HCT116 (cell line): Measurements from ENCODE around the gene CNNM3. TPM values are rescaled to one million over a fixed set of nuclear protein-coding genes. Genes with fewer than 3 reads are reported as not detected.

Experiments
- ATAC-seq: fragments of 200-7000 bp; cut with Tn5 transposase; 2 replicates; pipeline ENCODE4 v1.9.1; 2020; ENCODE audit warnings: mild to moderate bottlenecking, moderate library complexity
- BruUV-seq: library from RNA; stranded (reverse); fragments of 400-500 nt; replicated peaks from 2 replicates; lab custom pipeline; 2021; lab: Mats Ljungman, UMichigan
- CTCF ChIA-PET: fragments of 300-600 bp; sonication (Branson Sonifier 250); formaldehyde crosslinking; loops from one replicate; lab custom pipeline; 2021; ENCODE audit warnings: antibody characterized with exemption; lab: Charles Lee
- POLR2A ChIA-PET: fragments of 300-600, 350-600 bp; sonication (Branson Sonifier 250); formaldehyde crosslinking; loops from one replicate; lab custom pipeline; 2021; ENCODE audit warnings: antibody characterized with exemption; lab: Charles Lee
- RAD21 ChIA-PET, 2 experiments: fragments of 300-600 bp; sonication (Branson Sonifier 250); formaldehyde crosslinking; loops; one replicate each; lab custom pipeline; 2023; ENCODE audit warnings: low total read pairs in 2 of 2; ENCODE audit not compliant: uncharacterized antibody in 2 of 2, unreplicated experiment in 2 of 2, low non-redundant PET in 1 of 2; lab: Charles Lee
- DNase-seq: peaks from one replicate; pipeline ENCODE4 v3.0.0-alpha.2; 2010; ENCODE audit warnings: low read depth, low spot score
- H2AFZ ChIP-seq: fragments of 200-600 bp; shearing (Covaris generic), sonication (generic); 2 replicates; pipeline ENCODE4 v1.6.1; 2017; ENCODE audit warnings: low read depth, mixed run types, mixed read lengths, antibody characterized with exemption, low read length; ENCODE audit not compliant: poor library complexity, severe bottlenecking
- H3K27ac ChIP-seq: 2 replicates; pipeline ENCODE4 v1.5.1; 2012; ENCODE audit warnings: low read depth, low read length
- H3K27me3 ChIP-seq: fragments of 200-600 bp; sonication (generic); 2 replicates; pipeline ENCODE4 v1.6.1; 2016; ENCODE audit warnings: mixed run types, low read length, mixed read lengths; ENCODE audit not compliant: insufficient read depth
- H3K36me3 ChIP-seq, 2 experiments: fragments of 200-500 bp in 1 of 2; fragments of 200-600 bp in 1 of 2; sonication (Bioruptor generic) in 1 of 2; sonication (generic) in 1 of 2; 2 replicates each; pipeline versions ENCODE4 v1.5.1 to v1.6.1; 2014 to 2016; ENCODE audit warnings: low read length in 2 of 2, inconsistent platforms in 1 of 2, mixed read lengths in 1 of 2, mixed run types in 1 of 2; ENCODE audit not compliant: insufficient read depth in 2 of 2, control insufficient read depth in 1 of 2
- H3K4me1 ChIP-seq, 2 experiments: fragments of 200-600 bp in 1 of 2; sonication (generic) in 1 of 2; 2 replicates each; pipeline versions ENCODE4 v1.5.1 to v1.6.1; 2012 to 2017; ENCODE audit warnings: low read length in 2 of 2, inconsistent platforms in 1 of 2, mild to moderate bottlenecking in 1 of 2, mixed read lengths in 1 of 2, mixed run types in 1 of 2, moderate library complexity in 1 of 2; ENCODE audit not compliant: insufficient read depth in 2 of 2, control insufficient read depth in 1 of 2
- H3K4me2 ChIP-seq: fragments of 200-600 bp; sonication (generic); 2 replicates; pipeline ENCODE4 v1.6.1; 2017; ENCODE audit warnings: mixed run types, low read length, mixed read lengths
- H3K4me3 ChIP-seq, 2 experiments: fragments of 200-600 bp in 1 of 2; sonication (generic) in 1 of 2; replicated peaks in 1 of 2; 2 replicates each; pipeline ENCODE4 v1.5.1; 2011 to 2016; ENCODE audit warnings: low read length in 2 of 2, control low read depth in 1 of 2, low read depth in 1 of 2, mild to moderate bottlenecking in 1 of 2, mixed read lengths in 1 of 2, mixed run types in 1 of 2
- H3K79me2 ChIP-seq: fragments of 200-600 bp; sonication (generic); 2 replicates; pipeline ENCODE4 v1.6.1; 2017; ENCODE audit warnings: mild to moderate bottlenecking, mixed run types, low read length, moderate library complexity, mixed read lengths; ENCODE audit not compliant: insufficient read depth
- H3K9ac ChIP-seq: fragments of 200-600 bp; sonication (generic); 2 replicates; pipeline ENCODE4 v1.6.1; 2016; ENCODE audit warnings: low read length, mixed read lengths
- H3K9me2 ChIP-seq: fragments of 200-600 bp; sonication (generic), shearing (Covaris generic); 2 replicates; pipeline ENCODE4 v1.6.1; 2017; ENCODE audit warnings: mixed run types, mild to moderate bottlenecking, moderate library complexity; ENCODE audit not compliant: insufficient read depth
- H3K9me3 ChIP-seq, 2 experiments: fragments of 200-500 bp in 1 of 2; fragments of 200-600 bp in 1 of 2; sonication (Bioruptor generic) in 1 of 2; sonication (generic) in 1 of 2; 2 replicates each; pipeline ENCODE4 v1.6.1; 2014 to 2017; ENCODE audit warnings: low read length in 2 of 2, mixed read lengths in 2 of 2, inconsistent platforms in 1 of 2, low read depth in 1 of 2, mild to moderate bottlenecking in 1 of 2, mixed run types in 1 of 2, moderate library complexity in 1 of 2; ENCODE audit not compliant: control insufficient read depth in 1 of 2, insufficient read depth in 1 of 2
- H4K20me1 ChIP-seq: fragments of 200-600 bp; sonication (generic), shearing (Covaris generic); 2 replicates; pipeline ENCODE4 v1.6.1; 2017; ENCODE audit warnings: mixed run types, mild to moderate bottlenecking, moderate library complexity; ENCODE audit not compliant: insufficient read depth
- CBX3 ChIP-seq: IDR thresholded peaks from 2 replicates; pipeline ENCODE4 v1.6.1; 2012; ENCODE audit warnings: low read depth
- CTCF ChIP-seq, 3 experiments: fragments of 200-600 bp in 1 of 3; sonication (generic) in 1 of 3; IDR thresholded peaks in 2 of 3; conservative IDR thresholded peaks in 1 of 3; 2 replicates each; pipeline ENCODE4 v1.5.1; 2012 to 2017; ENCODE audit warnings: low read depth in 2 of 3, low read length in 2 of 3, antibody characterized with exemption in 1 of 3, borderline replicate concordance in 1 of 3, control low read depth in 1 of 3, mild to moderate bottlenecking in 1 of 3, mixed read lengths in 1 of 3, mixed run types in 1 of 3, moderate library complexity in 1 of 3; ENCODE audit not compliant: insufficient read depth in 1 of 3
- EGR1 ChIP-seq: IDR thresholded peaks from 2 replicates; pipeline ENCODE4 v1.6.1; 2012; ENCODE audit warnings: low read depth
- EZH2 ChIP-seq: fragments of 200-600 bp; sonication (generic); IDR thresholded peaks from 2 replicates; pipeline ENCODE4 v1.6.1; 2017; ENCODE audit warnings: antibody characterized with exemption, mixed run types
- JUND ChIP-seq: IDR thresholded peaks from 2 replicates; pipeline ENCODE4 v1.6.1; 2012
- RAD21 ChIP-seq: IDR thresholded peaks from 2 replicates; pipeline ENCODE4 v1.6.1; 2012; ENCODE audit warnings: low read depth, mild to moderate bottlenecking
- SIN3A ChIP-seq: IDR thresholded peaks from 2 replicates; pipeline ENCODE4 v1.6.1; 2012; ENCODE audit warnings: low read depth
- SP1 ChIP-seq: IDR thresholded peaks from 2 replicates; pipeline ENCODE4 v1.6.1; 2012; ENCODE audit warnings: low read depth
- SRF ChIP-seq: IDR thresholded peaks from 2 replicates; pipeline ENCODE4 v1.6.1; 2012; ENCODE audit warnings: low read depth
- intact Hi-C: fragments of 100-400 bp; cut with micrococcal nuclease; formaldehyde crosslinking; loops from 2 replicates; pipeline ENCODE4 v1.10.0; 2022
- total RNA-seq: library from RNA; stranded (reverse); gene quantifications from one replicate; pipeline ENCODE4 v1.2.1, GENCODE V29; 2021; ENCODE audit not compliant: unreplicated experiment

The CNNM3 gene
- total RNA-seq, 1 experiment from 2014 or later, result 31.1 TPM

DNA sequence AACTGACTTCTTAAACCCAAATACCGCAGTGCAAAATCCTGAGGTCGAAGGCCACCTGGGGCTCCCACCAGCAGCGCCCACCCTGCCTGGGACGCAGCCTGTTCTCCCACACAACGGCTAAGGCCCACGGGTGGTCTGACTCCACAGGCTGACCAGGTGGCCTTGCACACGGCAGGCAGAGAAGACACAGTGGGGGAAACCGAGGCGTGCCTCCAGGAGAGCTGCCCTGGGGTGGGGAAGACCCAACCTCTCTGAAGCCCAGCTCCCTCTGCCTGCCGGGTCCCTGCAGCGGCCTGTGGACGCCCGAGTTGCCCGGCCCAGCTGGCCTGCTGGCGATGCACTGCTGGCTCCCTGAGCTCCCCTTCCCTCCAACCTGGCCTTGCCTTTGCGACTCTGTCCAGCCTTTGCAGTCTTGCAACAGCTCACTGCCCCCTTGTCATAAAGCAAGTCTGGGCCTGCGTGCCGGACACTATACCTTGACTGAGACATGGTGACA, 63.5 kb downstream of the CNNM3 start:
- ChIA-PET POLR2A (no interaction called here), RAD21 (no interaction called here), CTCF (interaction anchor here (1.4 kb wide), 1 partner anchor 63 kb away, joined by 3 read pairs; the partner anchor contains the start of gene CNNM3)
- Histone ChIP-seq H3K9me2 (no peaks in the 10 kb centered on the region), H3K4me1 (peaks cover 0 to 21% of the 10 kb centered on the region in 2 experiments; a peak in 2 of 4 replicates), H3K4me2 (no peak overlapping the region), H3K27ac (no peak overlapping the region), H3K9ac (no peak overlapping the region), H3K36me3 (no peaks in the 10 kb centered on the region), H3K4me3 (no peak overlapping the region), H3K27me3 (no peaks in the 10 kb centered on the region), H2AFZ (no peak overlapping the region), H3K9me3 (no peaks in the 10 kb centered on the region), H4K20me1 (no peaks in the 10 kb centered on the region), H3K79me2 (no peaks in the 10 kb centered on the region)
- no TSS peak for BruUV-seq
- DNase-seq, result no peak
- ATAC-seq, result no peak
- no peak for TF ChIP-seq SIN3A
- TF ChIP-seq SRF, result no peak
- TF ChIP-seq SP1, result no peak
- no peak for TF ChIP-seq CBX3
- no peak for TF ChIP-seq JUND
- no peak for TF ChIP-seq RAD21
- TF ChIP-seq EGR1, result no peak
- TF ChIP-seq CTCF (IDR thresholded peaks at IDR 0.05 in 2 of 3, conservative IDR thresholded peaks at IDR 0.05 in 1 of 3; ENCODE audit: borderline replicate concordance in 1 of 3, insufficient read depth in 1 of 3, low read depth in 2 of 3, low read length in 2 of 3), result no peak
- intact Hi-C loops, result no loop called here

- H3K4me1 ChIP-seq, result peaks cover 0 to 19% of the 10 kb centered on the region in 2 experiments; a peak in 1 of 4 replicates
- no peak for TF ChIP-seq EZH2
- TF ChIP-seq, all 23 proteins: peak for 0
- H3K36me3 ChIP-seq, result no peaks in the 10 kb centered on the region
- no peak overlapping the region for H3K4me3 ChIP-seq
- no peaks in the 10 kb centered on the region for H3K79me2 ChIP-seq
- DNase-seq (no peak), ATAC-seq (no peak)
- H3K9me3 ChIP-seq, result no peaks in the 10 kb centered on the region
- H3K9me2 ChIP-seq, result no peaks in the 10 kb centered on the region
- RAD21 ChIA-PET, result no interaction called here
- no peak overlapping the region for H3K4me2 ChIP-seq
- intact Hi-C loops, result no loop called here
- no peaks in the 10 kb centered on the region for H4K20me1 ChIP-seq
- no peak overlapping the region for H3K9ac ChIP-seq
- H3K27me3 ChIP-seq, result no peaks in the 10 kb centered on the region
- POLR2A ChIA-PET, result interaction anchor here (1.0 kb wide), 1 partner anchor 23 kb away, joined by 3 read pairs; the partner anchor contains the start of gene ANKRD39
- BruUV-seq, result no TSS peak
- no peak overlapping the region for H3K27ac ChIP-seq
- H2AFZ ChIP-seq, result no peak overlapping the region
- CTCF ChIA-PET, result interaction anchor here (1.4 kb wide), 1 partner anchor 65 kb away, joined by 3 read pairs; the partner anchor contains the start of gene CNNM3
These were observed 64.8 kb downstream of the CNNM3 start for GRCh38 chr2:96880891-96881273.
